Body of pancreas (tissue), 4 donors: ENCODE measurements around the gene EPSTI1. TPM values are rescaled to one million over a fixed set of nuclear protein-coding genes. Genes with fewer than 3 reads are reported as not detected.

Source experiments
- ATAC-seq: fragments of 150-250 bp; one replicate; pipeline ENCODE4 v1.9.1; 2016
- DNase-seq, 4 donors: peaks; one replicate each; pipeline ENCODE4 v3.0.0-alpha.2; 2019
- H3K27ac ChIP-seq, 4 donors: fragments of 200-600 bp; sonication (generic); 1 replicate in 3 of 4; 2 replicates in 1 of 4; pipeline versions ENCODE4 v1.5.1 to v1.6.1; 2016 to 2019; ENCODE audit warnings: mild to moderate bottlenecking in 1 of 4, mixed read lengths in 1 of 4, moderate library complexity in 1 of 4
- H3K27me3 ChIP-seq, 2 donors: fragments of 200-600 bp; sonication (generic); one replicate each; pipeline ENCODE4 v1.6.0; 2016; ENCODE audit warnings: mild to moderate bottlenecking in 1 of 2
- H3K36me3 ChIP-seq, 2 donors: fragments of 200-600 bp; sonication (generic); replicated peaks in 1 of 2; 2 replicates each; pipeline ENCODE4 v1.5.1; 2016; ENCODE audit warnings: low read depth in 2 of 2; ENCODE audit not compliant: insufficient read depth in 1 of 2
- H3K4me1 ChIP-seq: fragments of 200-600 bp; sonication (generic); one replicate; pipeline ENCODE4 v1.6.0; 2016
- H3K4me3 ChIP-seq, 2 donors: fragments of 200-600 bp; sonication (generic); 1 replicate in 1 of 2; 2 replicates in 1 of 2; pipeline ENCODE4 v1.5.1; 2016 to 2019
- H3K9me3 ChIP-seq, 3 donors: fragments of 200-600 bp; sonication (generic); 1 replicate in 2 of 3; 2 replicates in 1 of 3; pipeline ENCODE4 v1.5.1; 2016
- POLR2A ChIP-seq, 3 donors: fragments of 450-650 bp; IDR thresholded peaks; one replicate each; pipeline ENCODE4 v1.6.1; 2016; ENCODE audit warnings: antibody characterized with exemption in 3 of 3, mild to moderate bottlenecking in 2 of 3
- WGBS, 2 donors: methylation state at CpG; one replicate each; pipeline ENCODE4 v1.1.5; 2017; 5-methylcytosine and 5-hydroxymethylcytosine counted together
- intact Hi-C: fragments of 100-400 bp; cut with DNase I; formaldehyde crosslinking; loops from one replicate; pipeline ENCODE4 v1.15.1; 2023
- total RNA-seq, 2 donors: library from RNA; depleted of rRNA; stranded (reverse); fragments of >200 nt; gene quantifications; one replicate each; pipeline ENCODE4 v1.1.0, GENCODE V29; 2016
- TF ChIP-seq, protein P1 (sequence below), 7 experiments: fragments of 450-650 bp in 4 of 7; fragments of 200-600 bp in 3 of 7; sonication (generic) in 3 of 7; IDR thresholded peaks; one replicate each; pipeline ENCODE4 v1.5.1; 2016 to 2019; ENCODE audit warnings: antibody characterized with exemption in 7 of 7

The EPSTI1 gene
- total RNA-seq, 2 donors from 2014 or later: 1.6 to 6.6 TPM

DNA sequence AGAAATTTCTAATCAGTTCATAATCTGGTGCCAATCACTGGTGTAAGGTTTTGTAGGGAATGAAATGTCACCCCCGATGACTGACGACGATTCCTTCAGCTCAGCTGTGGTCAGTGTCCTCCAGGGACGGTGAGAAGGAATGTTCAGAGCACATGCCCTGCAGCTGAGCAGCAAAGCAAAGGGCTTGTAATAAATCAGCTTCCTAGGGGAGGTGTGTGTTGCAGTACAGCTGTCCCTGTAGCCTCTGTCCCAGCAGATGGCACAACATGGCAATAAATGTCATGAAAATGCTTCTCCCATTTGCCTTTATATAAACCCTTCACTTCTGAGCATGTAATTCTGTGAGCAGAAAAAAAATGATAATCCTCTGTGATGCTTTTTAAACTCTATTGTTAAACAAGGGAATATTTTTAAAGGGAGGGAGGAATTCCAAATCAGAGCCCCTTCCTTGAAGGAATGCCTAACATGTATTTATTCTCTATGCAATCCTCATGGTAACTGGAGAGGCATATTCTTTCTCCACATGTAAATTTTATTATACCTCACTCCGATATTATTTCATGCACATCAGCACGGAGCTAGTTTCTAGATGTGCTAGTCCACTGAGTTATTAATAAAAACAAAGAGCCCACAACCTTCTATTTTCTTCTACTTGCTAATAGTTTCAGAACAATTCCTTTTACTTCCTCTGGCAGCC, 108.1 kb downstream of the EPSTI1 start:
- no peaks in the 10 kb centered on the region for H3K9me3 ChIP-seq
- no peaks in the 10 kb centered on the region for H3K4me1 ChIP-seq
- intact Hi-C loops: no loop called here
- DNase-seq: peak in 3 of 4 donors; percentile 10 to 21 (median 16)
- ATAC-seq: peak; percentile 35
- no peak overlapping the region for H3K4me3 ChIP-seq
- 27 to 34% methylated on average over 6 of the region's 6 CpGs for WGBS, 2 donors
- no peaks in the 10 kb centered on the region for H3K27me3 ChIP-seq
- H3K27ac ChIP-seq: no peak overlapping the region
- TF ChIP-seq POLR2A (IDR thresholded peaks at IDR 0.05): no peak
- TF ChIP-seq, protein P1, sequence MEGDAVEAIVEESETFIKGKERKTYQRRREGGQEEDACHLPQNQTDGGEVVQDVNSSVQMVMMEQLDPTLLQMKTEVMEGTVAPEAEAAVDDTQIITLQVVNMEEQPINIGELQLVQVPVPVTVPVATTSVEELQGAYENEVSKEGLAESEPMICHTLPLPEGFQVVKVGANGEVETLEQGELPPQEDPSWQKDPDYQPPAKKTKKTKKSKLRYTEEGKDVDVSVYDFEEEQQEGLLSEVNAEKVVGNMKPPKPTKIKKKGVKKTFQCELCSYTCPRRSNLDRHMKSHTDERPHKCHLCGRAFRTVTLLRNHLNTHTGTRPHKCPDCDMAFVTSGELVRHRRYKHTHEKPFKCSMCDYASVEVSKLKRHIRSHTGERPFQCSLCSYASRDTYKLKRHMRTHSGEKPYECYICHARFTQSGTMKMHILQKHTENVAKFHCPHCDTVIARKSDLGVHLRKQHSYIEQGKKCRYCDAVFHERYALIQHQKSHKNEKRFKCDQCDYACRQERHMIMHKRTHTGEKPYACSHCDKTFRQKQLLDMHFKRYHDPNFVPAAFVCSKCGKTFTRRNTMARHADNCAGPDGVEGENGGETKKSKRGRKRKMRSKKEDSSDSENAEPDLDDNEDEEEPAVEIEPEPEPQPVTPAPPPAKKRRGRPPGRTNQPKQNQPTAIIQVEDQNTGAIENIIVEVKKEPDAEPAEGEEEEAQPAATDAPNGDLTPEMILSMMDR (IDR thresholded peaks at IDR 0.05): peak in 4 of 7 experiments; percentile 19 to 29 (median 28)
- H3K36me3 ChIP-seq: no peaks in the 10 kb centered on the region

DNA sequence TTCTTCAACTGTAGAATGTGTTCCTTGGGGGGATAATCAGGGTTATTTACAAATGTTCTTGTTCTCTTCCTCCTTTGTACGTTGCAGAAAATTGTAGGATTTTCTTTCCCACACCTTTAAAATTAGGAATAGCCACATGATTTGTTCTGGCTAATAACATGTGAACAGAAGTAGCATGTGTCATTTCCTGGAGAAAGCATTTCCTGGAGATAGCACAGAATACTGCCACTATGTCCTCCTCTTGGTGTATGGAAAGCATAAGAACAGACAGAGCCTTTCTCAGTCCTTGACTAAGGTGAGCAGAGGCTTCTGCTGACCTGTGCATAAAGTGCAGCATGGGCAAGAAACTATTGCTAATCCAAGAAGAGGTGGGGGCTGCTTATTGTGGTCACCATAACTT, 108.9 kb downstream of the EPSTI1 start:
- WGBS, 2 donors: 36 to 55% methylated on average over 1 of the region's 1 CpG
- H3K27ac ChIP-seq: no peak overlapping the region
- H3K4me1 ChIP-seq: no peaks in the 10 kb centered on the region
- TF ChIP-seq POLR2A (IDR thresholded peaks at IDR 0.05): no peak
- TF ChIP-seq, protein P1 (IDR thresholded peaks at IDR 0.05): no peak
- H3K4me3 ChIP-seq: no peak overlapping the region
- H3K27me3 ChIP-seq: no peaks in the 10 kb centered on the region
- ATAC-seq (no peak), DNase-seq (no peak)
- H3K9me3 ChIP-seq: no peaks in the 10 kb centered on the region
- H3K36me3 ChIP-seq: no peaks in the 10 kb centered on the region
- intact Hi-C loops: no loop called here

DNA sequence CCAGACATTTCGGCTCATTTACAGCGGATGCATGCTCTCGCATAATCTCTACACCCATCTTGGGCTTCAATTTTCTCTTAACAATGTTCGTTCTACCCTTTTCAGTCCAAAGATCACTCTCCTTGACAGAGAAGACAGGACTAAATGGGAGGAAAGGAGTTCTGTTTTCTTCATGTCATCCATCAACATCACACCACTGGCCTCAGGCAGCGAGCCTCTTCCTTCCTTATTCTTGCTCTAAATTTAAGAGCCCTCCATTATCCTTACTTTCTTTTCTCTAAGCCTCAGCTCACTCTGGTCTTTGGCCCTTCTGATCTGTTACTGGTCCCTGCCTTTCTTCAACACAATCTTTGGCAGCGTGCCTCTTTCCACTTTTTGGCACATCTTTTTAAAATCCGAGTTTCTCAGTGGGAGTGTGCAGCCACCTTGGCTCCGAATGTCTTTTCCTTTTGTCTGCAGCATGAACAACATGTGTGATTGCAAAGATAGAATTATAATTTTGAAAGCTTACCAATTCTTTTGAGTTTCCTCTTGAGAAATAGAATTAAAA, 111.9 kb downstream of the EPSTI1 start:
- H3K9me3 ChIP-seq: no peaks in the 10 kb centered on the region
- H3K27me3 ChIP-seq: no peaks in the 10 kb centered on the region
- DNase-seq (no peak), ATAC-seq (no peak)
- no peaks in the 10 kb centered on the region for H3K4me1 ChIP-seq
- WGBS, 2 donors: 61 to 67% methylated on average over 8 of the region's 8 CpGs
- TF ChIP-seq POLR2A (IDR thresholded peaks at IDR 0.05): no peak
- TF ChIP-seq, protein P1 (IDR thresholded peaks at IDR 0.05): no peak
- no peak overlapping the region for H3K4me3 ChIP-seq
- intact Hi-C loops: no loop called here
- no peaks in the 10 kb centered on the region for H3K36me3 ChIP-seq
- H3K27ac ChIP-seq: no peak overlapping the region

DNA sequence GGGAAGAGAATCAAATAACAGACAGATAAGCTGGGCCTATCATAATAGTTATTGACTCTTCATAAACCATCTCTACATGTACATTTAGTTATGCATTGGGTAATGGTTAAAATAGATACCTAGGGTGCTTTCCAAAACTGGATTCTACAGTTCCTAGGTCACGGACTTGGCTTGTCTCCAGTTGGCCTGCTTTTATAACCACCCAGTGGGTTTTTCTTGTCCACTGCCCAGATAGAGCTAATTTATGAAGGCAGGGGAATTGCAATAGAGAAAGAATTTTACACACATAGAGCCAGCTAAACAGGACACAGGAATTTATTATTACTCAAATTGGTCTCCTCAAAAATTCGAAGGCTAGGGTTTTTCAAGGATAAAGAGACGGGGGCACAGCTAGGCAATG, 113.3 kb downstream of the EPSTI1 start:
- no peak overlapping the region for H3K4me3 ChIP-seq
- no peaks in the 10 kb centered on the region for H3K36me3 ChIP-seq
- intact Hi-C loops: no loop called here
- TF ChIP-seq, protein P1 (IDR thresholded peaks at IDR 0.05): no peak
- no peak for TF ChIP-seq POLR2A (IDR thresholded peaks at IDR 0.05)
- H3K27me3 ChIP-seq: no peaks in the 10 kb centered on the region
- no peak for ATAC-seq
- DNase-seq: no peak
- no peaks in the 10 kb centered on the region for H3K9me3 ChIP-seq
- H3K4me1 ChIP-seq: no peaks in the 10 kb centered on the region
- no peak overlapping the region for H3K27ac ChIP-seq
- 80 to 82% methylated on average over 3 of the region's 3 CpGs for WGBS, 2 donors
